ENCODE data around the gene HSPA1A.

Gene HSPA1A

DNA sequence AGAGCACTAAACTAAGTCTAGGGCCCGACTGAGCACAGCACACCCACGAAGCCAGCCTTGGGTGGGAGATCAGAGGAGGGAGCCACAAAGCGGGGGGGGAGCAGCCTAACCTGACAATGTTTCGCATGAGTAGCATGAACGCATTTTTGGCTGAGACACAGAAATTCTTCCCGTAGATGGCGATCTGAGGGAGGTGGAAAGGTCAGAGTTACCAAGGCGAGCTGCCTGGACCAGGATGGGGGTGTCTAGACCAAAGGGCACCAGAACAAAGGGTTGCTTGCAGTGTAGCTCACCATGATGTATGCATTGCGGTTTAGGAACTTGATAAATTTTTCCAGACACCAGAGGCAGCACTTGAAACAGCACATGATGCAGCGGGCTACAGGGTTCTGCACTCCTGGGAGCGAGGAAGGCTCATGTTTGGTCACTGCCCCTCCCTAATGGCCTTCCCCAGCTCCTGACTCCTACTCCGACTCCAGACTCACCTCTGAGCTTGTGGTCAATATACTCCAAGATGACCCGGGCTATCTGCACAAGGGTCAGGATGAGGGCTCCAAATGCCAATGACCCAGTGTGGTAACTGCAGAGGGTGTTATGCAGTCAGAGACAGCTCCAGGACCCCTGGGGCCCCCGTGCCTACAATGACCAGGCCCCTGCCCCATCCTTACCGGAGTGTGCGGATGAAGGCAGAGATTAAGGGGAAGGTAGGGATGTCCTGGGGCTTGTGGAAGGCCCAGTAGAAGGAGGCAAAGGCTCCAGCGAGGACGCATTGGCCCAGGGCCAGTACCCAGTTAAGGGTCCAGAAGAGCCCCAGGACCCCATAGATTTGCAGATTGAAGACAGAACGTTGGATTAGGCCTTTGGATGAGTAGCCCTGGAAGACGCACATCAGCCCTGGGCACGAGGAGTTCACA, 50.1 kb downstream of the HSPA1A start:
- DNase-seq: no peak
